GM19395 (cell line): ENCODE results near the gene GSDME.

Experiments used
- ATAC-seq: cut with Tn5 transposase; IDR thresholded peaks from one replicate; pipeline ENCODE4 v1.9.1; 2021; ENCODE audit warnings: mild to moderate bottlenecking, moderate library complexity; ENCODE audit not compliant: unreplicated experiment

Gene GSDME

DNA sequence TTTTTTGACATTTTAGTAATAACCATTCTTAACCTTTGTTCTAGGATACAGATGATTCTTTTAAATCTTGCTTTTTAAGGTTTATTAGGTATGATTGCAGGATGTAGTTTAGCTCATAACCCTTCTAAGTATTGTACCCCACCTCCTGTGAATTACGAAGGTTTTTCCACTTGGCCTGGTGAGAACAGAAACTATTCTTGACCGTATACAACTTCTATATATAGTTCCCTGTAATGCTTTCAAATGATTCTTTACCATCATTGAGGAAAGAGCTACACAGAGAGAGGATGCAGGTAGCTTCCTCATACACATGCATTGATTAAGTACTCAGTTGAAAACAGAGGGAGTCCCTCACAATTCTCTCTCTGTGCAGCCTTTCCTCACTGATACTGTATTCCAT lies 97.8 kb downstream of the GSDME start:
- ATAC-seq: peak; percentile 96

DNA sequence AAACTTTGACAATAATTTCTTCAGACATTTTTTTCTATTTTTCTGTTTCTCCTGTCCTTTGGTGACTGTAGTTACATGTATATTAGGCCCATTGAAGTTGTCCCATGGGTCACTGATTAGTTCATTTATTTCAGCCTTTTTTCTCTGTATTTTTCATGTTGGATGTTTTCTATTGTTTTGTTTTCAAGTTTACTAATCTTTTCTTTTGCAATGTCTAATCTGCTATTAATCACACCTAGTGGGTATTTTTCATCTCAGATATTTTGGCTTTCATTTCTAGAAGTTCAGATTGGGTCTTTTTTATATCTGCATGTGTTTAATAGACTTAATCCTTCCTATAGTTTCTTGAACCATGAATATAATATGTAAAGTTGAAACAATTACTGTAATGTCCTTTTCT lies 99.3 kb downstream of the GSDME start:
- no peak for ATAC-seq

DNA sequence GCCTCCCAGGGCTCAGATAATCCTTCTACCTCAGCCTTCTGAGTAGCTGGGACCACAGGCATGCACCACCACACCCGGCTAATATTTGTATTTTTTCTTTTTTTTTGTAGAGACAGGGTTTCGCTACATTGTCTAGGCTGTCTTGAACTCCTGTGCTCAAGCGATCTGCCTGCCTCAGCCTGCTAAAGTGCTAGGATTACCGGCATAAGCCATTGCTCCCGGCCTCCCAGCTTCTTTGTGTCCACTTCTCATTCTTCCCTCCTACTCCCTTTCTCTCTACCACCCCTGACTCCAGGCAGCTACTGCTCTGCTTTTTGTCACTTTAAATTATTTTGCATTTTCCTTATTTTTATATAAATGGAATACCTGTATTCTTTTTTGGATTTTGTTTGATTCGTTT lies 100.7 kb downstream of the GSDME start:
- no peak for ATAC-seq

DNA sequence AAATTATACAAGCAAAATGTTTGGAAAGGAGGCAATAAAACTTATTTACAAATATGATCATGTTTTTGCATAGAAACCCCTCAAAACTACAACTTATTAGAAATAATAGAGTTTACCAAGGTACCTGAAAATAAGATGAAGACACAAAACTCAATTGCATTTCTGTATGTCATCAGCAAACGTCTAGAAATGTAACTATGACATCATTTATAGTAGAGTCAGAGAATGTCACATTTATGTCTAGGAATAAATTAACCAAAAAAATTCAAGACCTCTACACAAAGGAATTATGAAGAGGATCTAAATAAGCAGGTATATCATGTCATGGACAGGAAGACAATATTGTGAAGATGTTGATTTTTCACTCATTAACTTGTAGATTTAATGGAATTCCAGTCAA lies 103.0 kb downstream of the GSDME start:
- ATAC-seq: no peak

DNA sequence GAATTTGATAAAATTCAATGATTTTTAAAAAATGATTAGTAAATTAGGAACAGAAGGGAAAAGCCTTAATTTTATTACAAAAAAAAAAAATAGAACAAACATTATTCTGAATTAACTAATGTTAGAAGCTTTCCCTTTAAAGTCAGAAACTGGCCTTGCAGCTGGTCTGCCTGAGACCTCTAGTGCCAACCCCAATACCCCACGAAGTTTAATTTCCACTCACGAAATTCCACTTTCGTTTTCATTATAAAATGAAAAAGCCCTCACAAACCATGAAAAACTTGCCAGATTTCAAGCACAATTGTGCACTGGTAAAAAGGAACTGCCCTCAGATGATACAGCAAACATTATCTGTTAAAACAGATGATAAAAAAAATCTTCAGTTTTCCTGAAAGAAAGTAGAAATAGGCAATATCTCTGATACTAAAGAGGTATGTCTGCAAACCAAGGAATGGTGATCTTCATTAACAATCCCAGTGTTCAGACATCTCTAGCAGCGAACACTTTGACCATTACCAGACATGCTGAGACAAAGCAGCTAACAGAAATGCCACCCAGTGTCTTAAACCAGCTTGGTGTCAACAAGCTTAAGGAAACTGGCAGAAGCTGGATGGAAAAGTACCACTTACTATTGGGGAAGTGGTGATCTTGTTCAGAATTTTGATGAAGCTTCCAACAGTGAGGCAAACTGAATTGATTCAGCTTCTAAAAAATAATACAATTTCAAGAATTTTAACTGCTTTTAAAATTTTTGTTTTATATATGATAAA lies 103.8 kb downstream of the GSDME start:
- ATAC-seq: peak; percentile 61

DNA sequence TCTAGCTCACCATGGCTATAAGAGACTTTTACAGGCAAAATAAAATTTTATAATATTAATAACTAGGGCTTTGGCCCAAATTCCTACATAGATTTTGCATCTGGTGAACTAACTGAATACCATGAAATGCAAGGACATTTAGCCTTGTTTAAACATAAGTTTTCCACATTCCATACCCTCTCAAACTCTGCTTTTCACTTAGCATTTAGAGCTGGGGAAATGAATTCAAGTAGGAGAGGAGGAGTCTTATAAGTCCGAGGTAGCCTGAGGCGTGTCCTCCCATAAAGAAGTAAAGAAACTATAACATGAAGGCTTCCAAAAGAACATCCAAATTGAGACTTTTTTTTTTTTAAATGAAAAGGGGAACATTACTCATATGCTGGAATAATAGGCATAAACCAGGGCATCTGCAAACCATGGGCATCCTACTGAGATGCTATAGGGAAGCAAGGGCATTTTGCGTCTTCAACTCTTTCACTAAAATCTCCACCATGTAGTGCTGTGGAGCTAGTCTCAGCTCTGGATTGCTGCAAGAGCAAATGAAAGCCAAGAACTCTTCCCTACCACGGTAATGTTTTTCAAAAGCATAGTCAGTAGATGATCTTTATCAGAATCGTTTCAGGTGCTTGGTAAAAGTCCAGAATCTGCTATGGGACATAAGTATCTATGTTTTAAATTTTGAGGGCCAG lies 104.9 kb downstream of the GSDME start:
- ATAC-seq: no peak
